NCI-H2196 (cell line): Measurements from ENCODE around the gene INPP5D.
A peak's percentile ranks its signal among the peaks of the same experiment; 100 is the strongest.

Experiments used
- DNase-seq: peaks from one replicate; lab custom pipeline; 2025; ENCODE audit not compliant: unreplicated experiment; lab: John Stamatoyannopoulos, UW

Gene INPP5D

DNA sequence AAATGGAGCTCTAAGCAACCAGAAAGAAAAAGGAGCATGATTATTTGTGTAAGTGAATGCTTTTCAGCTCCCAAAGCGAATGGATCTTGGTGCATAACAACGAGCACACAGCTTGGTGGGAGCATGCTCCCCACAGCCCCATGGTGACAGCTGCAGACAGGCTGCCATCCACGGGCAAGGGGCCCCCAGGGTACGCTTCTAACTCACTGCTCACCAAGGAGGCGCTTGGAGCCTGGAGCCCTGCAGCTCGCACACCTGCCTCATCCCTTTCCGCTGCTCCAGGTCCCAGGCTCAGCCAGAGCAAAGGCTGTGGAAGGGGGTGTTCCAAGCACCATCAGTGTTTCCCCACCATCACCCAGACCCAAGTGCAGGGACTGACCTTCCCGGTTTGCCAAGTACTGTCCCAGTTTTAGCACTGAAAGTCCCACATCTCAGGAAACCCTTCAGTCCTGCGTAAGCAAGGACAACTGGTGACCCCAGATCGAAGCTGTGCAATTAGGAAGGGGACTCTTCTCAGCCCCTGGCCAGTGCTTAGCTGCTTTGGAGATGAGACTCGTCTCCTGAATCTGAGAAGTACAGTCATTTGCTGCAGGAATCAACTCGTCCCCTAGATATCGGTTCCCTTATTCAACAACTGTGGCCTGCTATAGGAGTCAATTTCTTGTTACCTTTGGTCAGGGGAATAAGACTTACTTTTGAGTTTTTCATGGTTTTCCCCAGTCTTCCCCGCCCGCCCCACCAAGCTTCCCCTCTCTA lies 141.3 kb downstream of the INPP5D start:
- no peak for DNase-seq

DNA sequence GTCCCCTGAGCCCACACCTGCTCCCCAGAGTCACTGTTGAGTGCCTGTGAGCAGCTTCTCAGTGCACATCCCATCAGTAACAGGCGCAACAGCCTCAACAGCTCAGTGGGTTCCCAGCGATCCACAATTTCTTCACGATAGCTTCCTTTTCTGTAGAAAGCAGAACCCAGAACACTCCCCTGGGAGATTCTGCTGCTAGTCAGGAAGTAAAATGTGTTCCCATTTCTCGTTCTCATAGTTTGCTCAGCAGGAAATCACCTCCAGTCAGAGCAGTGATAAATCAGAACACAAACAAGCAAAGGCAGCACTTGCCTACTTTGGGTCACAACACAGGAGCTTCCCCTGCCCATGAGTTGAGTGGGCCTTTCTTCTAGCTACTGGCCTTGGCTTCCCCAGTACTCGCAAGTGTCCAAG lies 142.4 kb downstream of the INPP5D start:
- no peak for DNase-seq

DNA sequence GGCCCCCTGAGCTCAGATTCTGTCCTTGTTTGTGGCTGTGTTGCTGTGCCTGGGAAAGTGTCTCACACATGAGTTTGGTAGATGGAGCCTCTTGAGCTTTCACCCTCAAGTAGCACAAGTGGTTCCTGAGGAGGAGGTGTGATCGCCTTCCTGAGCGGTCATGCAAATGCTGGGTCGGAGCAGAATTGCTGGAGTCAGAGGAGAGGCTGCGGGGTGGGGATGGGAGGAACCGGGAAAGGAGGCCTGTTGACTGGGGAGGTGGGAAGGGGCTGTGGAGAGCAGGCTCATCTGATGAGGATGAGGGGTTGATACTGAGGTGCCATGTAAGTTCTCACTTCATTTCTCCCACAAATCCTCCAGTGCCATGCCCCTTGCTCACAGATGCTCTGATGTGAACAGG lies 142.9 kb downstream of the INPP5D start:
- no peak for DNase-seq

DNA sequence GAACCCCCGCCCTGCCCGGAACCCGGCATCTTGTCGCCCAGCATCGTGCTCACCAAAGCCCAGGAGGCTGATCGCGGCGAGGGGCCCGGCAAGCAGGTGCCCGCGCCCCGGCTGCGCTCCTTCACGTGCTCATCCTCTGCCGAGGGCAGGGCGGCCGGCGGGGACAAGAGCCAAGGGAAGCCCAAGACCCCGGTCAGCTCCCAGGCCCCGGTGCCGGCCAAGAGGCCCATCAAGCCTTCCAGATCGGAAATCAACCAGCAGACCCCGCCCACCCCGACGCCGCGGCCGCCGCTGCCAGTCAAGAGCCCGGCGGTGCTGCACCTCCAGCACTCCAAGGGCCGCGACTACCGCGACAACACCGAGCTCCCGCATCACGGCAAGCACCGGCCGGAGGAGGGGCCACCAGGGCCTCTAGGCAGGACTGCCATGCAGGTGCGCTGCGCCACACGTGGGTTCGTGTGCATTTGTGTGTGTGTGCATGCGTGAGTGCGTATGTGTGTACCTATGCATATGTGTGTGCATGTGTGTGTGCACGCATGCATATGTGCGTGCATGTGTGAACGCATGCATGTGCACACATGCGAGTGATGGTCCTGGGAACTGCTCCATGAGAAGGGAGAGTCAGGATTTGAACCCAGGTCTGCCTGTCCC lies 144.3 kb downstream of the INPP5D start:
- no peak for DNase-seq

DNA sequence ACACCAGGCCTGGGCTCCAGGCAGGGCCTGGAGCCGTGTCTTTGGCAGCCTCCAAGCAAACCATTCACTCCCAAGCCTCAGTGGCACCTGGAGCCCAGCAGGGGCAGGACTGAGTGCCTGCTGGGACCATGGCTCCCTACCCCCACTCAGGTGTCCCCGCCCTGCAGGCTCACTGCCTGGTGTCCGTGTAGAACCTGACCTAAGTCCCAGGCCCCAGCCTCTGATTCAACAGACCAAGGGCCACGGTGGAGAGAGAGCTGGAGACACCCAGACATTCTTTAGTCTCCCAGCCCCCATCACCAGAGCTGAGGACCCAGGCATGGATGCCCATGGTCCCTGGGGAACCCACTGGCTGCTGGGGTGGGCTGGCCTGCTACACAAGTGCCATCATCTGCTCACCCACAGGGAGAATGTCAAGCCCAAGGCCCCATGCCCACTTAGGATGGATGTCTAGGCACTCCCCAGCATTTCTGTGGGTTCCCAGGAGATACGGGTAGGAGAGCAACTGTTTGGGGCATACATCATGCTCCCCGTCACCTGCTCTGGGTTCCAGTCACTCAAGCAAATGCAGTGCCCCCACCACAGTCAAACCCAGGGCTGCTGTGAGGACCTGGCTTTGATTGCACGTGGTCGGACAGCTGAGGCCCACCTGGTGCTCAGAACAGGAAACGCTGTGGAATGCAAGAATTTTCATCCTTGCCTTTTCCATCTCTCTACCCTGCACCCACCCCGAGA lies 148.4 kb downstream of the INPP5D start:
- DNase-seq: no peak

DNA sequence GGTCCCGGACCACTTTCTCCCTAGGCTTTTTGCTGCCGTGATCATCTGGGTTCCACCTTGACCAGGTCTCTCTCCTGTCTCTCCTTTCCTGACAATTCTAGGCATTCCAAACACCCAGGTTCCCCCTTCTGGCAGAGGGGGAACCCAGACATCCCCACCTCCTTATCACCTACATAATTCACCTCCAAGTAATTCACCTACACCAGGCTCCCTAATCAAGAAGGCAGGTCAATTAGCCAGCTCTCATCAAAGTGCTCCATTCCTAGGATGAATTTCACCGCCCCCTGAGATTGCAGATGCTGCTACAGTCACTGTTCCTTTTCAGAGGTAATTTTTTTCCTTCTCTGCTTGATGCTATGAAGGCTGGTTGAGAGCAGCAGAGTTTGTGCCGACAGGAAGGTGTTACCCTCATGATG lies 149.0 kb downstream of the INPP5D start:
- DNase-seq: no peak

DNA sequence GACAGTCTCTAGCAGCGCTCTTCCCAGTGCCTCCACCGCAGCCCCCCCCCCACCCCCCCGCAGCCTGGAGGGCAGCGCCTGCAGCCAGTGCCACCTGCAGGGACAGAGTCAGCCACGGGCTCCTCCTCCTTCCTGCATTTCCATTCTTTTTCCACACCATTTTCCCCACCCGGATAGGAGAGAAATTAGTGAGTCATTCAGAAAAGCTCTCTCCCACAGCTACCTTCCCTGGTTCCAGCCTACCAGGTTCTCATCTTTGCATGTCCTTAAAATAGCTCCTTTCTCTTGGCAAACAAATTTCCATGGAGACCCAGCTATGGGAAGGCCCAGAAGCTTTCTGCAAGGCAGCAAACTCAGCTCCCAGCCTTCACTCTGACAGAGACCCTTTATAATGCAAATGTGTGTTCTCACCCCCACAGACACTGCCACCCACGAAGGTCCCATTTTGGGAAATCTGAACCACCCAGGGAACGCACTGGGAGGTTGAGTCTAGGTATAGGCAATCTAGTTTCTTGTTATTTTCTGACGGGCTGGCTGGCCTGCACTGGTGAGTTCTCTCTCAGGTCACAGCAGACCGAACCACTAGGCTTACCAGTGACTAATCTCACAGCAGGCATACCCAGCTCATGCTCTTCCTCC lies 149.5 kb downstream of the INPP5D start:
- no peak for DNase-seq

DNA sequence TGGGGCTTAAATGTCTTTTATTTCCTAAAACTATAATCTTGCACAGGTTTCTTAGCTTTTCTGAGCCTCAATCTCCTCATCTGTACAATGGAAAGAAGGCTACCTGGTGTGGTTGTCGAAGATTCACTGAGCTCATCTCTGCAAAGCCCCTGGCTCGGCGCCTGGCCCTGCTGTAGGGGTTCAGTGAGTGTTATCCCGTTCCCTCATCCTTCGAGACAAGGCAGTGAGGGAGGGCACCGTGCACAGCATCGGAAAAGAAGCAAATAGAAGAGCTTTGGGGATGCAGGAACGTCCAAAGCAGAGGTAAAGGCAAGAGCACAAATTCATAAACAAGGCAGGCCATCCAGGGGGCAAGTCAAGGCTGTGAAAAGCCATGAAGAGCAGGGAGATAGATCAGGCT lies 150.1 kb downstream of the INPP5D start:
- DNase-seq: no peak

DNA sequence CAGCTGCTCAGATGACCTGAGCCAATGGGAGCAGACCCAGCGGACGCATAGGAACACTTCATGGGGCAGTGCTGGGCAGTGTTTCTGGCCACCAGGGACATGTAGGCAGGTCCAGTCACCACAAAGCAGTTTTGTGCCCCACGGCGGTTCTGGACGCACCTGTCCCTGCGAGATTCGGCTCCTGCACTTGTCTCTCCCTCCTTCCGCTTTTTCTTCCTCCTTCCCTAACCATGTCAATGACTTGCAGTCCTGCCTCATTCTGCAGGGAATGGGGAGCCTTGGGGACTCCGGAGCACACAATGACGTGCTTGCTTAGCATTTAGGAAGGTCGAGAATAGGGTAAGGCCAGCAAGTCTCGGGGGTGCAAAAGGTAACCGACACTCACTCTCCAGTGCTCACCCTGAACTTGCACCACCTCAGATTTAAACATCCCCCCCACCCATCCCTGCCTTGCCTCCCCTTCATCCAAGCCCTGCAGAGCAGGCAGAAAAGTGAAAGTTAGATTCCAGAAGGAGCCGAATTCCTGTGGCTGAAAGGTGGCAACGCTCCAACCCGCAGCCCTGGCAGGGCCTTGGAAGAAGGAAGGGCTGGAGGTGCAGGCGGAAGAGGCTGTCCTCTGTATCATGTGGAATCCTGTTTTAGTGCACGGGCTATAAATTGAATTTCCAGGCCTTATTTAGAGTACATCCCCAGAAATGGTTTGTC lies 150.9 kb downstream of the INPP5D start:
- peak; percentile 64 for DNase-seq

DNA sequence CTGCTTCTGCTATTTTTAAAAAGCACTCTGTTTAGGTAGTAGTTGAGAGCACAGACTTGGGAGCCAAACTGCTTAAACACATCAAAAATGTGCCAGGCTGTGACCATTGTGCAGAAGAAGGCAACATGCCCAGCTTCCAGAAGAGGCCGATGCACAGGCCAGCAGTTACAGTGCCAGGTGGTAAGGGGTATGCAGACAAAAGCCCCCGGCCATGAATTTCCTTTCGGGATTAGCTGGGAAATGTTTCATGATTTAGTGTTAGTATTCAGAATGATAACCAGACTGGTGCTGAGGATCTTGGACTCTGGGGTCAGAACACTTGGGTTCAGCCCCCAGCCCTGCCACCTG lies 151.4 kb downstream of the INPP5D start:
- DNase-seq: no peak

DNA sequence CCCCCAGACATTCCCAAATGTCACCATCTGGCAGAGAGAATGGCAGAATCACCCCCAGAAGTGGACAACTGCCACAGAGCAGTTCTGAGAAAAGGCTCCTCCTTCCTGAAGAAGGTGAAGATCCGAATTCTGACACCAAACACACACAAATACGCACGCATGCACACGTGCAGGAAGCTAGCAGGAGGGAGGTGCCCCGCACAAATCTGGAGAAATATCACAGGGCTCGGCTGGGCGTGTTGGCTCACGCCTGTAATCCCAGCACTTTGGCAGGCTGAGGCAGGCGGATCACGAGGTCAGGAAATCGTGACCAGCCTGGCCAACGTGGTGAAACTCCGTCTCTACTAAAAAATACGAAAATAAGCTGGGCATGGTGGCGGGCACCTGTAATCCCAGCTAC lies 152.9 kb downstream of the INPP5D start:
- no peak for DNase-seq

DNA sequence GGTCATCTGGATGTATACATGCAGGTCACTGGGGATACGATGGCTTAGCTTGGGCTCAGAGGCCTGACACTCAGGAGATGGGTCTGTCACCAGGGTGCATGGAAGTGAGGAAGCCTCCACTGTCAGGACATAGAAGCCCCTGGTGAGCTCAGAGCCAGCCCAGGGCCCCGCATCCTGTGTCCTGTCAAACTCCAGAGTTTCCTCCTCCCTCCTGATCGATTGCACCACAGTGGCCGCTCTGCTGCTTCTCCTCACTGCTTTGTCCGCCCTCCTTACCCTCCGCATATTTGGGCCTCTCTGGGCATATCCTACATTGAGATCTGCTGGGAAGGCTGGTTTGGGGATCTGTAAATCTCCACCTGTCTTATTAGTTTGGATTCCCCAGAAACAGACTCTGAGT lies 153.8 kb downstream of the INPP5D start:
- no peak for DNase-seq

DNA sequence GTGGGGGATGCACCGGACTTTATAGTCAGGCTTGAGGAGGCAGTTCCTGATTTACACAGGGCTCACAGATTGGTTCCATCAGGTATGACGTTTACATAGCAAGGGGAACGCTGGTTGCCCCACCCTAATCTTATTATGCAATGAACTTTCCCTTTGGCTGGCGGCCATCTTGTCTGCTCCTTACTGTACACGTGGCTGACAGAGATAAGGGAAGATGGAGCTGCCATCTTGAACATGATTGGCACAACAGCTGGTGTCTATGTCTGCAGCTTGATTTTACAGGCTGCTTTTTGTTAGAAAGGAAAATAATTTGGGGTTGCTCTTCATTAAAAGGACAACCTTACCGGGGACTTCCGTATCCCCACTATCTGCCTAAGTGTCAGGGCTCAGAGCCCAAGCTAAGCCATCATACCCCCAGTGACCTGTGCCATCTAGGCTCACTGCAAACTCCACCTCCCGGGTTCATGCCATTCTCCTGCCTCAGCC lies 157.8 kb downstream of the INPP5D start:
- no peak for DNase-seq

DNA sequence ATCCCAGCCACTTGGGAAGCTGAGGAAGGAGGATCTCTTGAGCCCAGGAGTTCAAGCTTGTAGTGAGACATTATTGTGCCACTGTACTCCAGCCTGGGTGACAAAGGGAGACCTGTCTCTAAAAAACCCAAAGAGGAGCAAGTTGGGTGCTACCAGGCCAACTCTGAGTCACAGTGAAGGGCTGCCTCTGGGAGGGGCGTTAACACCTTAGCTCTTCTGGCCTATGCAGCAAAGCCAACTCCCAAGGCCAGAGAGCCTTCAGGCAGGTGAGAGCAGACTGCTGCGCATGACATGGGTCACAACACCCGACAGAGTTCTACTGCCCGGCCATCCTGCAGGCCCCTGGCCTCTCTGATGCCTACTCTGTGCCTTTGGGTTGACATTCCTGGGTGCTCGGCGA lies 158.7 kb downstream of the INPP5D start:
- DNase-seq: no peak

DNA sequence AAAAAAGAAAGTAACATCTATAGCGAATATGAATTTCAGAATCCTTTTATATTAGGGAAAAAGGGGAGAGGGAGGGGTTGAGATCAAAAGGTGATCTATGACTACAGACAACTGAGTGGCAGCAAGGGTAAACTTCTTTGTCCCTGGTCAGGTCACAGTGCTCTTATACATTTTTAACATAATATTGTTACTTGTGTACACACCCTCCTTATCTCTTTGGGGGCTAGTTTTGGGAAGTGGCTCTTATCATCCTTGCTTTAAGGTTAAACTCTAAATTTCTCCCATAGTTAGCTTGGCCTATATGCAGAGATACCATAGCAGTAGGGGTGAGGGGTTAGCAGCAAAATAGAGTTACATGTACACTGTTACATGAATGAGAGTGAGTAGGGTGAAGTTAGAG lies 159.7 kb downstream of the INPP5D start:
- DNase-seq: no peak

DNA sequence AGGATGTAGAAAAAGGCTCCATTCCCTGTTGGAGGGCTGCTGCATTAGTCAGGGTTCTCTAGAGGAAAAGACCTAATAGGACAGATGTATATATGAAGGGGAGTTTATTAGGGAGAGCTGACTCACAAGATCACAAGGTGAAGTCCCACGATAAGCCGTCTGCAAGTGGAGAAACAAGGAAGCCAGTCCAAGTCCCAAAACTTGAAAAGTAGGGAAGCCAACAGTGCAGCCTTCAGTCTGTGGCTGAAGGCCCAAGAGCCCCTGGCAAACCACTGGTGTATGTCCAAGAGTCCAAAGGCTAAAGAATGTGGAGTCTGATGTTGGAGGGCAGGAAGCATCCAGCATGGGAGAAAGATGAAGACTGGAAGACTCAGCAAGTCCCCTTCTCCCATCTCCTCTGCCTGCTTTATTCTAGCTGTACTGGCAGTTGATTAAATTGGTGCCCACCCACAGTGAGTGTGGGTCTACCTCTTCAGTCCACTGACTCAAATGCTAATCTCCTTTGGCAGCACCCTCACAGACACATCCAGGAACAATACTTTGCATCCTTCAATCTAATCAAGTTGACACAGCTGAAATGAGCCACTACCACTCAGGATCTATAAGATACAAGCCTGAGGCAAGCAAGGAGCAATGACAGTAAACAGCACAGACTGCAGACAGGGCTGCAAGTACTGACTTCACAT lies 161.4 kb downstream of the INPP5D start:
- no peak for DNase-seq

DNA sequence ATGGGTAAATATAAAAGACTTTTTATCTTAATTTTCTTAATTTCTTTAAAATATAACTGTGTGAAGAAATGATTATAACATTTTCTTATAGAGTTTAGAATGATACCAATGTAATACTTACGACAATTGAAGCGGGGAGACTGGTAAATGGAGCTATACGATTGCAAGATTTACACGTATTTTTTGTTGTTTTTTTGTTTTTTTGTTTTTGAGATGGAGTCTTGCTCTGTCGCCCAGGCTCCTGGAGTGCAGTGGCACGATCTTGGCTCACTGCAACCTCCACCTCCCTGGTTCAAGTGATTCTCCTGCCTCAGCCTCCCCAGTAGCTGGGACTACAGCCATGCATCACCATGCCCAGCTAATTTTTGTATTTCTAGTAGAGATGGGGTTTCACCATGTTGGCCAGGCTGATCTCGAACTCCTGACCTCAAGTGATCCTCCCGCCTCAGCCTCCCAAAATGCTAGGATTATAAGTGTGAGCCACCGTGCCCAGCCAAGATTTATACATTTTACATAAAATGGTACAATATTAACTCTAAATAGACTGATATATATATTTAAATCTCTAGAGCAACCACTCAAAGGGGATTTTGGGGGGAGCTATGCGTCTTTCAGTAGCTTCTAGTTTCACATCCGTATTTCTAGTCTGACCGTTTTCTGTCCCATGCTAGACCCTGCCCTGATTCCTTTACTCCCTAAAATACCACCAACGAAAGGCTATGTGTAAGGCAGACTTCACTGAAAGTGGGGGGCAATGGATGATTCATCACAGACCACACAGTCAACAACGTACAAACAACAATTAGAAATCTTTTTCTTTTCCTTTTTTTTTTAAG lies 163.1 kb downstream of the INPP5D start:
- DNase-seq: no peak

DNA sequence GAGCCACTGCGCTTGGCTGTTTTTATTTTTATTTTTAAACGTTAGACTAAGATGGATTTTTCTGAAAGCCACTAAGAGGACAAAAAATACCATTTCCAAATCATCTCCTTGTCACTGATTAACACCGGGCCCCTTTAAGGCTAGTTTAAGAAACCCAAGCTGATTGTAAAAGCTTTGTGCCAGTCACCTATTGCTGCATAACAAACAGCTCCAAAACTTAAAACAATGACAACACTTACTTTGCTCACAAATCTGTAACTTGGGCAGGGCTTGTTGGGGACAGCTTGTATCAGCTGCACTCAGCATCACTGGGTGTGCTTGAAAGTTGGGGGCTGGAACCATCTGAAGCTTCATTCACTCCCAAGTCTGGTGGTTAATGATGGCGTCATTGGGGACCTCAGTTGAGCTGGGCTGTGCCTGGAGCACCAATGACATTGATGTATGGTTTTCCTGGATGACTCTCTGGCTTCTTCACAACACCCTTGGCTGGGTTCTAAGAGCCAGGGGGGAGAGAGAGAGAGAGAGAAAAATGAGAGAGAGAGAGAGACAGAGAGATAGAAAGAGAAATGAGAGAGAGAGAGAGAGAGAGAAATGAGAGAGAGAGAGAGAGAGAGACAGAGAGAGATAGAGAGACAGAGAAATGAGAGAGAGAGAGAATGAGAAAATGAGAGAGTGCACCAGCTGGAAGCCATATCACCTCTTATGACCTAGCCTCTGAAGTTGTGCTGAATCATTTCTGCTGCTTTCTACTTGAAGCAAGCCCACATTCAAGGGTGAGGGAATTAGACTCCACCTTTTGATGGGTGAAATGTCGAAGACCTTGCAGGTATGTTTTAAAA lies 165.3 kb downstream of the INPP5D start:
- no peak for DNase-seq
